ENCODE results near the gene COMMD6.

COMMD6 gene

DNA sequence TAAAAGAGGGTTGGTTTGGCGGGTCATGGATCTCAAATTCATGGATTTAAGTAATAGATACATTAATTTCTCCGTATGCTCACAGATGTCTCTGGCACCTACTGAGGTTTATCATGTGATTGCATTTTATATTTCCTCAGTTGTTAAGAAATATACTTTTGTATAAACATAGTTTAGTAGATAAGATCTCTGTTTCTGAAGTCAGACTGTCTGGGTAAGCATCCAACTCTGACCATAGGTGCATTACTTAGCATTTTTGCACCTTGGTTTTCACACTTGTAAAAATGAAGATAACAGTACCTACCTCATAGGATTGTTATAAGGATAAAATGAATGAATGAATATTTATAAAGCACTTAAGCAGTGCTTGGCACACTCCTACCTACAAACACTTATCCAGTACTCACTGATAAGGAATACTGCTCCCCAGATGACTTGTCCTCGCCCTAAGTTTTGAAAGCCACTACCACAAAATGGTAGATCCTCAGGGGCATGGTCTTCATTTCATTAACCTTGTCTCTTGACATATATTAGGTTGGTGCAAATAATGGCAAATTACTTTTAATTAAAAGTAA lies 26.5 kb downstream of the COMMD6 start:
- no peaks in the 10 kb centered on the region for H3K27me3 ChIP-seq
- H3K27ac ChIP-seq = no peak overlapping the region
- peaks cover 22 to 29% of the 10 kb centered on the region in 2 experiments for H3K4me1 ChIP-seq (ENCODE audit: control insufficient read depth in 1 of 2, insufficient read depth in 1 of 2, low read depth in 1 of 2, low read length in 1 of 2)
- no peaks in the 10 kb centered on the region for H3K36me3 ChIP-seq
- no peak overlapping the region for H3K4me3 ChIP-seq (ENCODE audit: low read depth in 1 of 2, low read length in 1 of 2)
- H3K9me3 ChIP-seq = no peaks in the 10 kb centered on the region
- TF ChIP-seq, protein P1, sequence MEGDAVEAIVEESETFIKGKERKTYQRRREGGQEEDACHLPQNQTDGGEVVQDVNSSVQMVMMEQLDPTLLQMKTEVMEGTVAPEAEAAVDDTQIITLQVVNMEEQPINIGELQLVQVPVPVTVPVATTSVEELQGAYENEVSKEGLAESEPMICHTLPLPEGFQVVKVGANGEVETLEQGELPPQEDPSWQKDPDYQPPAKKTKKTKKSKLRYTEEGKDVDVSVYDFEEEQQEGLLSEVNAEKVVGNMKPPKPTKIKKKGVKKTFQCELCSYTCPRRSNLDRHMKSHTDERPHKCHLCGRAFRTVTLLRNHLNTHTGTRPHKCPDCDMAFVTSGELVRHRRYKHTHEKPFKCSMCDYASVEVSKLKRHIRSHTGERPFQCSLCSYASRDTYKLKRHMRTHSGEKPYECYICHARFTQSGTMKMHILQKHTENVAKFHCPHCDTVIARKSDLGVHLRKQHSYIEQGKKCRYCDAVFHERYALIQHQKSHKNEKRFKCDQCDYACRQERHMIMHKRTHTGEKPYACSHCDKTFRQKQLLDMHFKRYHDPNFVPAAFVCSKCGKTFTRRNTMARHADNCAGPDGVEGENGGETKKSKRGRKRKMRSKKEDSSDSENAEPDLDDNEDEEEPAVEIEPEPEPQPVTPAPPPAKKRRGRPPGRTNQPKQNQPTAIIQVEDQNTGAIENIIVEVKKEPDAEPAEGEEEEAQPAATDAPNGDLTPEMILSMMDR (IDR thresholded peaks at IDR 0.05) = no peak

DNA sequence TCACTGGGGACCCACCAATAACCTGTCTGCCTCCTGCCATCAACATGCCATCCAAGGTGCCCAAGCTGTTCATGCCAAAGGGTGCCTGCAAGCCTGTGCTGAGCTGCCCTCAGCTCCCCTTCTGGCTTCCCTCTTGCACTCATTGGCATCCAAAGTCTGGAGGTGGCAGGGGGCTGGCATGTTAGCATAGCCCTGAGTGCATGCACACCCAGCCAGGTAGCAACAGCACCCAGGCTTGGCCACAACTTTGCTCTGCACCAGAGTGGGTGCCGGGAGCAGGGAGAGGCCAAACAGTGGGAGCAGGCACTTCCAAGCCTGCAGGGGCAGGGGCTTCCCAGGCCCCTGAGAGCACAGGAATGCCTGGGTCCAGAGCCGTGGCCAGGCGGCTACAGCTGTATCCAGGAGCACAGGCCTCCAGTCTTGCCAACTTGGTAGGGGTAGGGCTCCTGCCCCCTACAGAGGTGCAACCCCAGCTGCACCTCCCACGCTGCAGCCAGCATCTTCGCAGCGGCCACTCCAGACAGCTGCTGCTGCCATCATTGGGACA lies 29.6 kb downstream of the COMMD6 start:
- Histone ChIP-seq H3K27me3 (no peaks in the 10 kb centered on the region), H3K27ac (no peak overlapping the region), H3K4me3 (ENCODE audit: low read depth in 1 of 2, low read length in 1 of 2) (no peak overlapping the region), H3K36me3 (no peaks in the 10 kb centered on the region), H3K4me1 (ENCODE audit: control insufficient read depth in 1 of 2, insufficient read depth in 1 of 2, low read depth in 1 of 2, low read length in 1 of 2) (peaks cover 38 to 44% of the 10 kb centered on the region in 2 experiments), H3K9me3 (no peaks in the 10 kb centered on the region)
- TF ChIP-seq, protein P1 (IDR thresholded peaks at IDR 0.05) = no peak

DNA sequence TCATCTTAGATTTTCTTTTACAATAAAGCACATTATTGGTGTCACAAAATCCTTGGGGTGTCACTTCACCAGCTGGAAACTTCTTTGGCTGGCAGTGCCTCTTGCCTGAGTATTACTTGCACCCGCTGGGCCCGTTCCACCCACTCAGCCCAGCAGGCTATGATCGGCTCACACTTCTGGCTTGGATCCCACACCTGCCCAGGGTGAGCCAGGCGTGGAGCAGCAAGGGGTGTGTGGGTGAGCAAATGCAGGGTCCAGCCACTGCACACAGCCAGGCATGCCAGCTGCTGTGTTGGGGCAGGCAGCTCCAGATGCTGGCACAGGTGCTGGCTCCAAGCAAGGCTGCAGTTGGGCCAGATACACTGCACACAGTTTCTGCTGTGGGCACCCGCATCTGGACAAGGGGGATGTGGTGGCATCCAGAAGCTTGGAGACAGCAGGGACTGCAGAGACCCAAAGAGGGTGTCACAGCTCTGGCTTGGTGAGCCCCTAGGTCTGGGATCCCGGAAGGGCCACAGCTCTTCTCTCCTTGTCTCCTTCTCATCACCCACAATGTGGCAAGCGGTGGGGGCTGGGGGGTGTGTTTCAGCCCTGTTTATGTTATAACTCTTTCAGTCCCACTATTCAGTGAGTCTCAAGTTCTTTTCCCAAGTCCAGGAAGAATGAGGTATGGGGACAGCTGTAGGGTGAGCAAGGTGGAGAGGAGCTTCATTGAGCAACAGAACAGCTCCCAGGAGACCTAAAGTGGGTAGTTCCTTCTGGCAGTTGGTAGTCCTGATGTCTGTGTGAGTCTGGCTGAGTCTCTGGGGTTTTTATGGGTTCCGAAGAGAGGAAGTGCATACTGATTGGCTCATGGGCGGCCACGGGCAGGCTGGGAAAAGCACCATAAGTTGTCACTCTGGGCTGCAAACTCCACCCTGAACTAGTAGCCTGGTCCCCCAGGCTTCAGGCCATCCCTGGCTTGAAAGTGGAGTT lies 30.3 kb downstream of the COMMD6 start:
- H3K36me3 ChIP-seq = no peaks in the 10 kb centered on the region
- H3K4me1 ChIP-seq (ENCODE audit: control insufficient read depth in 1 of 2, insufficient read depth in 1 of 2, low read depth in 1 of 2, low read length in 1 of 2) = peaks cover 38 to 44% of the 10 kb centered on the region in 2 experiments
- TF ChIP-seq, protein P1 (IDR thresholded peaks at IDR 0.05) = no peak
- no peaks in the 10 kb centered on the region for H3K9me3 ChIP-seq
- no peak overlapping the region for H3K27ac ChIP-seq
- no peak overlapping the region for H3K4me3 ChIP-seq (ENCODE audit: low read depth in 1 of 2, low read length in 1 of 2)
- H3K27me3 ChIP-seq = no peaks in the 10 kb centered on the region

DNA sequence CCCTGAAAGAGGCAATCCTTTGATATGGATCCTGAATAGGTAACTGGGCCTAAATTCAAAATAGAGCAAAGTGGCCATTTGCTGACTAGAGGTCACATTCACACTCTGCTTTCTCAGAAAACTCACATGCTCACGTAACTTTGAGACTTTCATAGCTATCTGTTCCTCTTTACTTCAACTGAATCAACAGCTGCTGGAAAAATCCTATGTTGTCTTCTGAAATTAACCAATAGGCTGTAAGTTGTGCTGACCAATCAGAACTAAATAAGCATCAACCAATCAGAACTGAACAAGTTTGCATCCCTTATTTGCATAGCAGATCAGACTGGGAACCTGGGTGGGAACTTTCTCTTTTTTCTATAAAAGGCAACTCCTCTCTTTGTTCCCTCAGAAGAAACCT lies 31.6 kb downstream of the COMMD6 start:
- no peaks in the 10 kb centered on the region for H3K36me3 ChIP-seq
- peak overlapping the region; percentile 24 for H3K27ac ChIP-seq
- TF ChIP-seq, protein P1 (IDR thresholded peaks at IDR 0.05) = no peak
- peaks cover 38 to 44% of the 10 kb centered on the region in 2 experiments for H3K4me1 ChIP-seq (ENCODE audit: control insufficient read depth in 1 of 2, insufficient read depth in 1 of 2, low read depth in 1 of 2, low read length in 1 of 2)
- no peaks in the 10 kb centered on the region for H3K9me3 ChIP-seq
- no peaks in the 10 kb centered on the region for H3K27me3 ChIP-seq
- no peak overlapping the region for H3K4me3 ChIP-seq (ENCODE audit: low read depth in 1 of 2, low read length in 1 of 2)

DNA sequence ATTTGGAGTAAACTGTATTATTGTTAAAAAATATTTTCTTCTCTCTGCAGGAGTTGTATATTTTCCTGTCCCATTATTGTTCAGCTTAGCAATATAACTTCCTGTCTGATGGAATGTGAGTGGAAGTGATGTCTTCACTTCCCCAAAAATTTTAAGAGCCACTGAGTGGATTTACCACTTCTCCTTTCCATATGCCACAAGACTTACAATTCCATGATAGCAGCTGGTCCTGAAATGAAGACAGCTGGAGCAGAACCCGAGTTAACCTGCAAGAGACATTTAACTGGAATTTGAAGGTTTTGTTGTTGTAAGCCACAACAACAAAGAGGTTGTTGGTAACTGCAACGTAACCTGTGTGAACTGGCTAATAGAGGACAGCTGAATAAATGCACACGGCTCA lies 32.3 kb downstream of the COMMD6 start:
- peak overlapping the region; percentile 24 for H3K27ac ChIP-seq

More for the DNA sequence above, 32.3 kb downstream of the COMMD6 start:
- Histone ChIP-seq H3K4me3 (ENCODE audit: low read depth in 1 of 2, low read length in 1 of 2) (no peak overlapping the region), H3K27me3 (no peaks in the 10 kb centered on the region), H3K9me3 (no peaks in the 10 kb centered on the region), H3K4me1 (ENCODE audit: control insufficient read depth in 1 of 2, insufficient read depth in 1 of 2, low read depth in 1 of 2, low read length in 1 of 2) (peaks cover 38 to 44% of the 10 kb centered on the region in 2 experiments), H3K36me3 (no peaks in the 10 kb centered on the region)
- TF ChIP-seq, protein P1 (IDR thresholded peaks at IDR 0.05) = no peak

Data from neutrophil (primary cell).